Activated CD4-positive, alpha-beta T cell treated with anti-CD3 and anti-CD28 coated beads, Interleukin-2, amount 50 U/mL, for 4 hours (primary cell): Measurements from ENCODE around the gene IQCC.
"Not testable (repeated sequence)": the region's sequence is repeated elsewhere in the genome, so short reads cannot be mapped to it uniquely, and the experiment has no call there.

Source experiments
- DNase-seq, 2 experiments: peaks; one replicate each; pipeline ENCODE4 v3.0.0-alpha.2; 2020

IQCC gene

DNA sequence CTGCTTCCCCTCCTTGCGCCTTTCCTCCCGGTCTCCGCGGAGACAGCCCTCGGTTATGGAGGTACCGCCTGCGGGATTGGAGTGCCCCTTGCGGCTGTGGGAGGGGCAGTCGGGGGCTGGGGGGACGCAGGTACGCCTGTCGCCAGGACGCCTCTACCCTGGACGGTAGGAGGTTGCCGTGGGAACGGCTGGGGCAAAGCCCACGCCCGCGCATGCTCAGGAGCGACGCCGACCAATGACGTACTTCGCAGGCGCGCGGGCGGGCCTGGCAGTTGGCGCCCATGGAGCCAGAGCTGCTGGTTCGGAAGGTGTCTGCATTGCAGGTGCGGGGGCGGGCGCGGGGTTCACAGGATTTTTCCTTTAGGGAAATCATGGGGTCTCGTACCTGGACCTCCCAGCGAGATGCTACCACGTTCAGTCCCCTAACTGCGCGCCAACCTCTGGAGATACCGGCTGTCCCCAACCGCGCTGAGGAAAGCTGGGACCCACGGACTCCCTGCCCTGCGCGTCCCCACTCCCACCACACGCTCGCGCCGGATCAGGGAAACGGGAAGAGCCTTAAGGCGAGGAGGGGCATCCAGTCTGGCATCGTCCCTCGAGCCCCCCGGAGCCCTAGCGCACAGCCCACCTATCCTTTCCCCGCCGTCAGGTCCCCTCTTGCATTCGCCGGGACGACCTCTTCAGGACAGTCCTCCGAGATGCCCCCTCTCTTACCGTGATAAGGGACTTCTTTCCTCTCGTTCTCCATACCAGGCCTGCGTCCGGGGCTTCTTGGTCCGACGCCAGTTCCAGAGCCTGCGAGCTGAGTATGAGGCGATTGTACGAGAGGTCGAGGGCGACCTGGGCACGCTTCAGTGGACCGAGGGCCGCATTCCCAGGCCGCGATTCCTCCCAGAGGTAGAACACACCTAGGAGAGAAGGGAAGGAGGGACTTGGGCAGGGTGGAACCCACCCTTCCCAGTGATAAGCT is at the start of gene IQCC:
Gene IQCC, plus strand, starts transcription at position 271 of the 970 bp plus-strand sequence. Its CDS starts 11 bp downstream, at position 282.
- DNase-seq: peak; percentile 76 to 79

DNA sequence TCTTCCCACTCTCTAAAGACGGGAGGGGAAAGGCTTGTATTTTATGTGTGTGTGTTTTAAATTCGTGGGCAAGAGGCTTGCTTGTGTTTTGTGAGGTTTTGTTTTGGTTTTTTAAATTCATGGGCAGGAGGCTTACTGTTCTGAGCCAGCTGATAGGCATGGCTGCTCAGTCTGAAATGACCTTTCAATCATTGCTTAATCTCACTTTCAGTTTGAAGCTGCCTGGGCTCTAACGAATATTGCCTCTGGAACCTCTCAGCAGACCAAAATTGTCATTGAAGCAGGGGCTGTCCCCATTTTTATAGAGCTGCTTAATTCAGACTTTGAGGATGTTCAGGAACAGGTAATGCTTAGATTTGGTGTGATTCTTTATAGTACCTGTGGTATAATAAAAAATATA is 46.3 kb upstream of the IQCC start:
- DNase-seq: no peak

DNA sequence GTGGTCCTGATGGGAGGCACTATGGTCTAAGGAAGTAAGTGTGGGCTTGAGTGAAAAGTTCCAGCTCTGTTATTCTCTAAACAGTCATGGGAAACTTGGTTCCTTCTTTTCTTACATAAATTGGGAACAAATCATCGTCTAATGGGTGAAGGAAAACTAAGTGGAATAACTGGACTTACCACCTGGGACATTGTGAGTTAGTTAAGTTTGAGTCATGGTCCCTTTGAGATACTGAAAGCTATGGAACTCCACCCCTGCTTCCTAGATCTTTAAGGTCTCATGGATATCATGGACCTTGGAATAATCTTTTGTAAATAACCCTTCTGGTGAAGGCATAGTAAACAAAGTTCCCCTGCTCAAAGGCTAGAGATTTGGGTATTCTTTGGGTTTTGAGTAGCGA is 42.1 kb upstream of the IQCC start:
- DNase-seq: no peak

DNA sequence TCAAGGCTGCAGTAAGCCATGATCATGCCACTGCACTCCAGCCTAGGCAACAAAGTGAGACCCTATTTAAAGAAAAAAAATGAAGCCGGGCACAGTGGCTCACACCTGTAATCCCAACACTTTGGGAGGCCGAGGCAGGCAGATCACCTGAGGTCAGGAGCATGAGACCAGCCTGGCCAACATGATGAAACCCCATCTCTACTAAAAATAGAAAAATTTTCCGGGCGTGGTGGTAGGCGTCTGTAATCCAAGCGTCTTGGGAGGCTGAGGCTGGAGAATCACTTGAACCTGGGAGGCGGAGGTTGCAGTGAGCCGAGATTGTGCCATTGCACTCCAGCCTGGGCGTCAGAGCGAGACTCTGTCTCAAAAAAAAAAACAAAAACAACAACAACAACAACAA is 39.8 kb upstream of the IQCC start:
- DNase-seq: not testable (repeated sequence)

DNA sequence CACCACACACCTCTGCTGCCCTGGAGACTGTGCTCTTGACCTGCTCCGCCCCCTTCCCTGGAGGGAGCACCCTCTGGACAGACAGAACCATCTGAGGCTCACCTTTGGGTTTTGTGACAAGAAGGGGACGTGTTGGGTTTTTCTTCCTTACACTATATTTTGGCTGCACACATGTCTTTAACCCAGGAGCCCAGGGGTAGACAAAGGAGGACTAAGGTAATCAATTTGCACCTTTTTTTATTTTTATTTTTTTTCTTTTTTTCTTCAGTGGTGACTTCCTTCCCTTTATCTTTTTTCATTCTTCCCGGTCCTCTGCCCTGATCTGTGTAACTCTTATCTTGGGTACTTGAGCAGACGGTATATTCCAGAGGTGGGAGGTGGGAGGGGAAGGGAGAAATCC is 34.5 kb upstream of the IQCC start:
- DNase-seq: no peak

DNA sequence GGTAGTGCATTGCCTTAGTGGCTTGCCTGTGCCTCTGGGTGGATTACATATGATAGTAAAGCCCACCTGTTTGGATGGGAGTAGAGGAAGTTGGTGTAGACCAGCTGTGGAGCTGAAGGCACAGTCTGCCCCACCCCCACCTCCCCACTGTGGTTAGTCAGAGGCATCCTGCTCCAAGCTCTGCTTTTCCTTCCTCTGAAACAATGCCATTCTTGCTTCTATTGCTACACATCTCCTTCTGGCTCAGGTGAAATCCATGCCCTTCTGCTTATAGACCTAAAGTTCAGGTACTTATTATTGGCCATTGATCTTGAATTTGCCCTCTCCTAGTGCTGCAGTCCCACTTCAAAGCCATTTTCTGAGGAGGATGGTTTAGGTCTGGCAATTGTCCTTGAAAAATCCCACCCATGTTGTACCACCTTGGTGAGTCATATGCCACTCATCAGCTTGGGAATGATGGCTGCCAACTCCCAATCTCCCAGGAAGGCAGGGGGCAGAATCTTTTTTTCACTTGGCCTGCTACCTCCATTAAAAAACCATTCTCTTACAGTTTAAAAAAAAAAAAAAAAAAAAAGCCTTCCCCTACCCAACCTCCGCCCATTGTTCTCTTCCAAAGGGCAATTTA is 32.7 kb upstream of the IQCC start:
- DNase-seq: no peak

DNA sequence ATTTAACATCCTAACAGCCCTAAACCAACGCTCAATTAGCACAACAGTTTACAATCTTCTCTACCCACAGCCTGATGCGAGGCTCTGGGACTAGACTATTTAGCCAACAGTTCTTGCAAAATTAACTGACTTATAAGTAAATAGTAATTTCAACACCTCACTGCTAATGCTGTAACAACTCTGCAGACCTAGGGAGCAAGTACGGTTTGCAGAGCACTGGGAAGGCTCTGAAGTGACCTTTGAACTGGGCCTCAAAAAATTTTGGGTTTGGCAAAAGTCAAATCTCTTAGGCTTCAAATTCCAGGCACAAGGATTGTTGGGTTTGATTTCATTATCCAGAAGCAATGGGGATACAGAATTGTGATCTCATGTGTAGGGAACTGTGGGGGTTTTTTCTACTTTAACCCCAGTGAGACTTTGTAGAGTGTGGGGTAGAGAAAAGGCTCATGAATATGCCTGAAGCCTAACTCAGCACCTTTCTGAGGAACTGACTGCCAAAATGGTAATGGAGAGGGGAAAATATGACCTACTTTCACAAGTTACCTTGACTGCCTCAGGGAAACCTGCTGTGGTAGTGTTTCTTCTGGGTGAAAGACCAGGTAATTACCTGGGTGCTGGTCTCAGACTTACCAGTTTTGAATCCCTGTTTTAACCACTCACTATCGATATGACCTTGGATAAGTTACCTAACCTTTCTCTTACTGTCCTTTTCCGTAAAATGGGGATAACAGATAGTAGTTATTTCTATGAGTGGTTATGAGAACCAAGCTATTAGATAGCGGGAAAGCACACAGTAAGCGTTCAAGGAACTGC is 26.9 kb upstream of the IQCC start:
- no peak for DNase-seq

DNA sequence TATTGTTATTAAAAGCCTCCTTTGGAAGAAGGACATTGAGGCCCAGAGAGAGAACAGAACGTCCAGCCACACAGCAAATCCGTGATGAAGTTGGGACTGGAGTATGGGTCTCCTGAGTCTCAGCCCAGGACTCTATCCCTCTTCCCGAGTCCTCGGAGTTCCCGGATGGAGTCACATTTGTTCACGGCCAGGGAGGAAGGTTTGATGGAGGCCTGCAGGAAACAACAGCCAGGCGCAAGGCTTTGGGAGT is 26.4 kb upstream of the IQCC start:
- DNase-seq: no peak

DNA sequence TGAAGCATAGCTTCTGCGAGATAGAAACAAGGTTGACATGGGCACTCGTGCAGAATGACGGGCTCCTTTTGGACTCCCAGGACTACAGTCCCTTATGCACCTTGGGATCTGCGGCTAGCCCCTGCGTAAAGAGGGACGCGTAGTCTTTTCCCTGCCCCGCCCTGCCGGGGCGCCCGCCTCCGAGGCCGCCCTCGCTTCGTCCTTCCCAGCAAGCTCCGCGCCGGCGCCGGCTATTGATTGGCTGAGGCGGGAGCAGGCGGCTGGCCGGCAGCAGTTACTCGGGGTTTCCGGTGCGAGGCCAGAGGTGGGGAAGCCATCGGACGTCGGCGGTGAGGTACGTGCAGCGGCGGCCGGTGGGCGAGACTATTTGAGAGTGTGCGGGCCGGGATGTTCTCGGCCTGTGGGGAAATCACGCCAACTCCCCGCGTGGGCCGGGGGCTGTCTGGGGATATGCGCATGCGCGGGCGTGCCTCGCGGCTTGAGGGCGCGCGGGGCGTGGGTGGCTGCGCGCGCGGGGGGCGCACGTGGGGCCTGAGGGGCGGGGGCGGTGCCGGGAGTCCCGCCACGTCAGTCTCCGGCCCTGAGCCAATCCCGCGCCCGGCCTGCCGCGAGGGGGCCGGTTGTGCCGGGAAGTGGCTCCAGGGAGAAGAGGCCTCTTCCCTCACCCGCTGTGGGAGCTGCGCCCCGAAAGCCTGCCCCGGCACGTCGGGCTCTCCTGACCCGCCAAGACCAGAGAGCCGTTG is 25.9 kb upstream of the IQCC start, which contains the start of gene TXLNA:
Gene TXLNA, plus strand, starts transcription at position 233 of the 743 bp plus-strand sequence. CDS start 671 bp downstream, outside the sequence.
- DNase-seq: peak; percentile 87 to 88

DNA sequence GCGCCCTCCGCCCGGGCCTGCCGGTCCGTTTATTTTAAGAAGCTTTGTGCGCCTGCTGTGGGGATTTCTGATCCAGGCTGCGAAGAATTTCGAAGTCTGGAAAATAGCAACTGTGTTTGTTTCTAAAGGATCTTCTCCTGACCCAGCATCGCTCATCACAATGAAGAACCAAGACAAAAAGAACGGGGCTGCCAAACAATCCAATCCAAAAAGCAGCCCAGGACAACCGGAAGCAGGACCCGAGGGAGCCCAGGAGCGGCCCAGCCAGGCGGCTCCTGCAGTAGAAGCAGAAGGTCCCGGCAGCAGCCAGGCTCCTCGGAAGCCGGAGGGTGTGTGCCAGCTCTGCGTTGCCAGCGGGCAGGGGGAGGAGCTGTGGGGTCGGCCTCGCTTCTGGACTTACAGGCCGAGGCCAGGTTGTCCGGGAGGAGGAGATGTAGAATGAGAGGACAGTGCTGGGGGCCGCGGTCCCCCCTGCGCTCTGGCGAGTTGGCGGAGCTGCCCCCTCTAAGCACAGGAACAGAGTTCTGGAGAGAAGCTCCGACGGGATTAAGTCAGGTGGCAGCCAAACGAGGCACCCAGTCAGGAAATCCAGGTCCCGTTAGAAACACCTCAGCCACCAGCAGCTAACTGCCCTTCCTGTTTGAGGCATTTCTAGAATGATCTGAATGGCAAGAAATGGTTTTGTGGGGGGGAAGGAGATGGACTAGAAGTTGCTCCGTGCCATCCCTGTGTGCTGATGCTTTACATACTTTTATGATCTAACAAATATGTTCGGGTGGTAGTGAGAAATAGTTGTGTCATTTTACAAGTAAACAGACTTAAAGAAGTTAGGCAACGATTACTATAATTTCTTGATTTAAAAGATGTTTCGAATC is 25.0 kb upstream of the IQCC start:
- no peak for DNase-seq

DNA sequence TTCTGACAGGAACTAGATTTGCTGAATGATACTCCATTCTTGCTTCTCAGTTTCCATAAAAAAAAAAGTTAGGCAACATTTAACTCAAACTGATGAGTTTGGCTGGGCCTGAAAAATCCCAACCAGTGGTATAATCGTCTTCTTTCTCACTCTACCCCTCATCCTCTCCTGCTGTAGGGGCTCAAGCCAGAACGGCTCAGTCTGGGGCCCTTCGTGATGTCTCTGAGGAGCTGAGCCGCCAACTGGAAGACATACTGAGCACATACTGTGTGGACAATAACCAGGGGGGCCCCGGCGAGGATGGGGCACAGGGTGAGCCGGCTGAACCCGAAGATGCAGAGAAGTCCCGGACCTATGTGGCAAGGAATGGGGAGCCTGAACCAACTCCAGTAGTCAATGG is 24.4 kb upstream of the IQCC start:
- DNase-seq: no peak

DNA sequence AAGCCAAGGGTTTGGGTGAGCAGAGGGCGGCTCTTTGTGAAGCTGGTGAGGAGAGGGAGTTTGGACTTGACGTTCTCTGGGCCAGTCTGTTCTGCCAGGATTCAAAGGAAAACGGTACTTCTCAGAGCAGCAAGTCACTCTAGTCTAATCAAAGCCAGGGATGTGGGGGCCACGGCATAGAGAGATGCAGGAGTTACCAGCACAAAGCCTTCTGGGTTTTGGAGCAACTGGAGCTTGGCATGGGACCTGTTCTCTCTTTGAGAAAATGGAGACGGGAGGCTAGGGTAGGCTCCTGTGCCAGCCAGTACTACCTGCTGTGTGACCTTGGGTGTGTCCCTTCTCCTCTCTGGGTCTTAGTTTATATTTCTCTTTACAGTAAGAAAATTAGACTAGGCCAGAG is 23.9 kb upstream of the IQCC start:
- DNase-seq: no peak

DNA sequence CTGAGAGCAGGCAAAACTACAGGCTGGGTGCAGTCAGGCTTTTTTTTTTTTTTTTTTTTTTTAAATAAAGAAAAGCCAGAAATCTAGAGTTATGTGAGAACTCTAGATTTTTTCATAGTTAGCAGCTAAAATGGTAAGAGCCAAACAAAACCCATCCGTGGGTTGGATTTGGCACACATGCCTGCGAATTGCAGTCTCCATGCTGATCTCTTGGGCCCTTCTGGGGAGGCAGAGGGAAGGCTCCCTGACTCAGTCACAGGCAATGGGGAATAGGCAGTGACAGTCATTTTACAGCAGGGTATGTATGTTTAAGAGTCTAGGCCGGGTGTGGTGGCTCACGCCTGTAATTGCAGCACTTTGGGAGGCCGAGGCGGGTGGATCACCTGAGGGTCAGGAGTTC is 23.4 kb upstream of the IQCC start:
- no peak for DNase-seq

DNA sequence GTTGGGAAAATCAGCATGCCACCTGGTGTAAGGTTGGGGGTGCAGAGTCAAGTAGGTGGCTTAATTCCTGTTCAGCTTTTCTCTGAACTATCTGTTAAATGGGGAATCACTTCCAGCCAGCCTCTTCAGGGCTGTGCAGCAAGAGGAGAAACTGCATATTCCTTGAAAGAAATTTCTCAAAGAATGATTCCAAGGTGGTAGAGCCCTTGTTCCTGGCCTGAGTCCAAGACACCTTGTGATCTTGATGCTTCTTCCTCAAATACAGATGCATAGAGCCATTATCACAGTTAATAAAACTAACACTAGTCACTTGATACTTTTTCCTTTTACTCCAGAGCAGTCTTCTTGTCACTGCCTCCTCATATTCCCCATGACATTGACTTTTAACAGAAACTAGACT is 20.8 kb upstream of the IQCC start:
- DNase-seq: no peak

DNA sequence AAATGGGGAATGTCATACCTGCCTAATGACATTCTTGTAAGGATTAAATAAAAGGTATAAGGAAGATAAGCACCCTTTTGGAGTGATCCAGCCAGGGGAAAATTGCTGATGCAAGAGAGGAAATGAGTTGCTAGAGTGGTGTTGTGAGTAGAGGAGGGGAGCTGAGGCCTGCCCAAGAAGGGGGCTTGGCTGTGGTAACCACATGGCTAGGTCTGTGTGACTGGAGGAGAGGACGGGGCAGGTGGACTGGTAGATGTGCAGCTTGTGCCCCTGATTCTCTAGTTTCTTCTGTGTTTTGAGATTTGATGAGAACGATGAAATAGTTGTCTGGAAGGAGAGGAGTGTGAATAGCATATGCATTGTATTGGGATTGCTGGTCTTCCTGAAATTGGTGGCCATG is 19.4 kb upstream of the IQCC start:
- DNase-seq: no peak

DNA sequence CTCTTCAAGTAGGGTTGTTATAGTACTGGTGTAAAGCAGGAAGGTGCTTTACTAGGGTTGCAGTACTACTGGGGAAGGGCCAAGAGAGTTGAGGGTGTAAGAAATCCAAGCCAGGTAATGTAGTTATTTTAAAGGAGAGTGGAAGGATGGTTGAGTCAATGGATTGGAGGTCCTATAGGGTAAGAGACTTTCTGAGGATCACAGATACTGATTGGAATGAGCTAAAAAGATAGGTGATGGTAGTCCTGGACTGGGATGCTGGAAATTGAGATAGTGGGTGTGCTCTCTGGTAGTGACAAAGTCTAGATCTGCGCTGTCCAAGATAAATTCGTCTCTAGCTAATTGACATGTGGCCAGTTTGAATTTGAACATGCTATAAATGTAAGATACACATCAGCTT is 19.0 kb upstream of the IQCC start:
- DNase-seq: no peak

DNA sequence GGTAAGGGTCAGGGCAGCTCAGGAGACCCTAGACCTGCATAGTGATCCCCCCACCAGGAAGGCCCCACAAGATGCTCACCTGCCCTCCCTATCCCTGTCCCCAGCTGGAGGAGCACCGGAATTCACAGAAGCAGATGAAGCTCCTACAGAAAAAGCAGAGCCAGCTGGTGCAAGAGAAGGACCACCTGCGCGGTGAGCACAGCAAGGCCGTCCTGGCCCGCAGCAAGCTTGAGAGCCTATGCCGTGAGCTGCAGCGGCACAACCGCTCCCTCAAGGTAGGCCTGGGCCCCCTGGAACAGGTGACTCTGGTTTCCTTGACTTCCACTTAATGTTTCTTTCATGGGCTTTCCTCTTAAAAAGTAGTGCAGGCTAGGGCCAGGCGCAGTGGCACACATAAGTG is 17.6 kb upstream of the IQCC start:
- DNase-seq: no peak

DNA sequence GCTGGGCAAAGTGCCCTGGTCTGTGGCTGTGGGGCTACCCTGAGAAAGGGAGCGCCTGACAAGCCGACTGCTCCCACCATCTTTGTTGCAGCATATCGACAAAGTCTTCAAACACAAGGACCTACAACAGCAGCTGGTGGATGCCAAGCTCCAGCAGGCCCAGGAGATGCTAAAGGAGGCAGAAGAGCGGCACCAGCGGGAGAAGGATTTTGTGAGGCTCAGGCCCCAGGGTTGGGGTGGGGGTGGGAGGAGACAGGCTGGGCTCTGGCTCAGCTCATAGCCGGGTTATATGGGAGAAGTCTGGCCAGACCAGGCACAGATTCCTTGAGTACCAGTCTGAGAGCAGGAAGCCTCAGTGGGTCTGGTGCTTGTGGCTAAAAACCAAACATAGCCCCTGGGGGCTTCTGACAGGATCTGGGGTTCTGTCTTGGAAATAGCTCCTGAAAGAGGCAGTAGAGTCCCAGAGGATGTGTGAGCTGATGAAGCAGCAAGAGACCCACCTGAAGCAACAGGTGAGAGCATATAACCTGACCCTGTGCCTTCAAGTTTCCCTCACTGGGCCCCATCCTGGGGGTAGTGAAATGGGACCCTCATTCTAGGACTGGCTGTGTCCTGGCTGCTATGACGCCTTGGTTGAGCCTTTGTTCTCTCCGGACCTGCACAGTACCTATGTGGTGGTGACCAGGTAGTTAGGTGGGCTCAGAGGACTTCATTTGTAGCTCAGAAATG is 13.1 kb upstream of the IQCC start:
- DNase-seq: no peak

DNA sequence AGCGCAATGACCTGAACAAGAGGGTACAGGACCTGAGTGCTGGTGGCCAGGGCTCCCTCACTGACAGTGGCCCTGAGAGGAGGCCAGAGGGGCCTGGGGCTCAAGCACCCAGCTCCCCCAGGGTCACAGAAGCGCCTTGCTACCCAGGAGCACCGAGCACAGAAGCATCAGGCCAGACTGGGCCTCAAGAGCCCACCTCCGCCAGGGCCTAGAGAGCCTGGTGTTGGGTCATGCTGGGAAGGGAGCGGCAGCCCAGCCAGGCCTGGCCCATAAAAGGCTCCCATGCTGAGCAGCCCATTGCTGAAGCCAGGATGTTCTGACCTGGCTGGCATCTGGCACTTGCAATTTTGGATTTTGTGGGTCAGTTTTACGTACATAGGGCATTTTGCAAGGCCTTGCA is 10.5 kb upstream of the IQCC start:
- DNase-seq: no peak

DNA sequence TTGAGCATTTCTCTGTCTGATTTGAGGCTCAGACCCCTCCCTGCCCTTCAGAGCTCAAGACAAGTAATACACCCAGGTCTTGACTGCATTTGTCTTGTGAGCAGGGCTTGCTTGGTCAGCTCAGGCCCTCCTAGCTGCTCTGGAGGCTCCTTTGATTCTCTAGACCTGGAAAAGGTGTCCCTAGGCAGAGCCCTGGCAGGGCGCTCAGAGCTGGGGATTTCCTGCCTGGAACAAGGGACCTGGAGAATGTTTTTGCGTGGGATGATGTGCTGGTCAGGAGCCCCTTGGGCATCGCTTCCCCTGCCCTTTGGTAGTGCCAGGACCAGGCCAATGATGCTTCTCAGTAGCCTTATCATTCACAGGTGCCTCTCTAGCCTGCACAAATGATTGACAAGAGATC is 9.9 kb upstream of the IQCC start:
- DNase-seq: no peak
